GM13977 (cell line): Measurements from ENCODE around the gene NSG2.

Experiments used
- DNase-seq: peaks from one replicate; pipeline ENCODE4 v3.0.0; 2012; ENCODE audit warnings: low spot score
- CTCF ChIP-seq: IDR thresholded peaks from 2 replicates; pipeline ENCODE4 v1.5.1; 2012; ENCODE audit warnings: mild to moderate bottlenecking, control low read depth; ENCODE audit not compliant: insufficient read depth; ENCODE audit errors: extremely low read depth, missing control alignments
- in situ Hi-C: fragments of 300-500 bp; cut with MboI; formaldehyde crosslinking; loops from one replicate; pipeline ENCODE4 v1.12.0; 2022; ENCODE audit warnings: low sequenced_read_pairs, low pct_unique_long_range_greater_than_20kb, mixed read lengths, inconsistent platforms; ENCODE audit not compliant: unreplicated experiment

The NSG2 gene

GRCh38 chr5:174106997-174107655 lies 61.6 kb downstream of the NSG2 start:
- in situ Hi-C loops: no loop called here
- no peak for DNase-seq
- TF ChIP-seq CTCF: no peak

- no peak for TF ChIP-seq CTCF
- DNase-seq: no peak
- in situ Hi-C loops: no loop called here
Measured at GRCh38 chr5:174108745-174109144, 63.2 kb downstream of the NSG2 start.

GRCh38 chr5:174109698-174110260 lies 64.3 kb downstream of the NSG2 start:
- DNase-seq: no peak
- no peak for TF ChIP-seq CTCF
- in situ Hi-C loops: no loop called here

GRCh38 chr5:174110310-174110709 lies 64.8 kb downstream of the NSG2 start:
- no peak for DNase-seq
- TF ChIP-seq CTCF: no peak
- in situ Hi-C loops: no loop called here

GRCh38 chr5:174111287-174111973 lies 65.9 kb downstream of the NSG2 start:
- in situ Hi-C loops: no loop called here

GRCh38 chr5:174115226-174115625 lies 69.7 kb downstream of the NSG2 start:
- TF ChIP-seq CTCF: no peak
- DNase-seq: no peak
- in situ Hi-C loops: no loop called here

More at GRCh38 chr5:174111287-174111973, 65.9 kb downstream of the NSG2 start:
- DNase-seq: no peak
- TF ChIP-seq CTCF: no peak
